ENCODE results near the gene DUSP8.
"Not testable (repeated sequence)": the region's sequence is repeated elsewhere in the genome, so short reads cannot be mapped to it uniquely, and the experiment has no call there.

DNA sequence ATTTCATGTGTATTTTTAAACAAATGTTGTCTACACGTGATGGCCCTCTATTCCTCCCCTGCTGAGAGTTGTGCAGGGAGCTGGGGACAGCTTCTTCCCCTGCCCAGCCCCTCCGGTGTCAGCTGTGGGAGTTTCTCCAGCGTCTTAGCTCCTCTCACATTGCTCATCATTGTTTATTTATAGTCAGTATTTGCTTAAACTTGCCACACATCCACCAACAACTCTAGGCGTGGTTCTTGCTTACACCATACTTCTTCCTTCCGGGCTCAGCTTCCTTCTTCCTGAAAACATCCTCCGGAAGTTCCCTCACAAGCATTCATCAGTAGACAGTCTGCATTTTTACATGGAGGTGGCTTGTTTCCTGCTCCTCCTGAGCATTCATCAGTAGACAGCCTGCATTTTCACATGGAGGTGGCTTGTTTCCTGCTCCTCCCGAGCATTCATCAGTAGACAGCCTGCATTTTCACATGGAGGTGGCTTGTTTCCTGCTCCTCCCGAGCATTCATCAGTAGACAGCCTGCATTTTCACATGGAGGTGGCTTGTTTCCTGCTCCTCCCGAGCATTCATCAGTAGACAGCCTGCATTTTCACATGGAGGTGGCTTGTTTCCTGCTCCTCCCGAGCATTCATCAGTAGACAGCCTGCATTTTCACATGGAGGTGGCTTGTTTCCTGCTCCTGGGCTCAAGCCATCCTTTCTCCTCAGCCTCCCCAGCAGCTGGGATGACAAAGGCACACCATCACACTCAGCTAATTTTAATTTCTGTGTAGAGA, 17.3 kb upstream of the DUSP8 start:
- TF ChIP-seq, protein P1, sequence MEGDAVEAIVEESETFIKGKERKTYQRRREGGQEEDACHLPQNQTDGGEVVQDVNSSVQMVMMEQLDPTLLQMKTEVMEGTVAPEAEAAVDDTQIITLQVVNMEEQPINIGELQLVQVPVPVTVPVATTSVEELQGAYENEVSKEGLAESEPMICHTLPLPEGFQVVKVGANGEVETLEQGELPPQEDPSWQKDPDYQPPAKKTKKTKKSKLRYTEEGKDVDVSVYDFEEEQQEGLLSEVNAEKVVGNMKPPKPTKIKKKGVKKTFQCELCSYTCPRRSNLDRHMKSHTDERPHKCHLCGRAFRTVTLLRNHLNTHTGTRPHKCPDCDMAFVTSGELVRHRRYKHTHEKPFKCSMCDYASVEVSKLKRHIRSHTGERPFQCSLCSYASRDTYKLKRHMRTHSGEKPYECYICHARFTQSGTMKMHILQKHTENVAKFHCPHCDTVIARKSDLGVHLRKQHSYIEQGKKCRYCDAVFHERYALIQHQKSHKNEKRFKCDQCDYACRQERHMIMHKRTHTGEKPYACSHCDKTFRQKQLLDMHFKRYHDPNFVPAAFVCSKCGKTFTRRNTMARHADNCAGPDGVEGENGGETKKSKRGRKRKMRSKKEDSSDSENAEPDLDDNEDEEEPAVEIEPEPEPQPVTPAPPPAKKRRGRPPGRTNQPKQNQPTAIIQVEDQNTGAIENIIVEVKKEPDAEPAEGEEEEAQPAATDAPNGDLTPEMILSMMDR (IDR thresholded peaks at IDR 0.05; ENCODE audit: low read length): not testable (repeated sequence)
- TF ChIP-seq EZH2 (IDR thresholded peaks at IDR 0.05; ENCODE audit: borderline replicate concordance, low read length): not testable (repeated sequence)

All from OCI-LY1 (cell line).